Ectodermal cell (in vitro differentiated cells): ENCODE data around the gene C19orf85.
A peak's percentile ranks its signal among the peaks of the same experiment; 100 is the strongest.

Source experiments
- H3K27ac ChIP-seq: 2 replicates; pipeline ENCODE4 v1.7.0; 2013; ENCODE audit warnings: mild to moderate bottlenecking, low read depth, low read length; ENCODE audit not compliant: insufficient read depth, poor library complexity, severe bottlenecking
- H3K27me3 ChIP-seq: 2 replicates; pipeline ENCODE4 v1.7.0; 2013; ENCODE audit warnings: mild to moderate bottlenecking, low read length; ENCODE audit not compliant: insufficient read depth, control insufficient read depth, poor library complexity, severe bottlenecking
- H3K36me3 ChIP-seq: one replicate; pipeline ENCODE4 v1.7.0; 2013; ENCODE audit warnings: low read length; ENCODE audit not compliant: control insufficient read depth, insufficient read depth
- H3K4me1 ChIP-seq: one replicate; pipeline ENCODE4 v1.7.0; 2013; ENCODE audit warnings: low read length; ENCODE audit not compliant: control insufficient read depth, insufficient read depth
- H3K4me3 ChIP-seq: 2 replicates; pipeline ENCODE4 v1.7.0; 2013; ENCODE audit warnings: low read depth, low read length, control low read depth; ENCODE audit not compliant: insufficient read depth
- H3K9me3 ChIP-seq: 2 replicates; pipeline ENCODE4 v1.7.0; 2013; ENCODE audit warnings: mild to moderate bottlenecking, low read length, moderate library complexity; ENCODE audit not compliant: control insufficient read depth
- whole genome bisulfite sequencing, 2 experiments: methylation state at CpG; one replicate each; pipeline ENCODE4 v1.1.7; 2013; ENCODE audit warnings: missing lambda C conversion rate in 2 of 2; 5-methylcytosine and 5-hydroxymethylcytosine counted together

C19orf85 gene

GRCh38 chr19:55489711-55490477 is 25.3 kb upstream of the C19orf85 start:
- Histone ChIP-seq H3K27me3 (no peaks in the 10 kb centered on the region), H3K4me1 (peaks cover 35% of the 10 kb centered on the region), H3K36me3 (no peaks in the 10 kb centered on the region), H3K9me3 (no peaks in the 10 kb centered on the region), H3K27ac (no peak overlapping the region), H3K4me3 (no peak overlapping the region)
- 70 to 74% methylated on average over 17 to 21 of the region's 21 CpGs for WGBS, 2 experiments

DNA sequence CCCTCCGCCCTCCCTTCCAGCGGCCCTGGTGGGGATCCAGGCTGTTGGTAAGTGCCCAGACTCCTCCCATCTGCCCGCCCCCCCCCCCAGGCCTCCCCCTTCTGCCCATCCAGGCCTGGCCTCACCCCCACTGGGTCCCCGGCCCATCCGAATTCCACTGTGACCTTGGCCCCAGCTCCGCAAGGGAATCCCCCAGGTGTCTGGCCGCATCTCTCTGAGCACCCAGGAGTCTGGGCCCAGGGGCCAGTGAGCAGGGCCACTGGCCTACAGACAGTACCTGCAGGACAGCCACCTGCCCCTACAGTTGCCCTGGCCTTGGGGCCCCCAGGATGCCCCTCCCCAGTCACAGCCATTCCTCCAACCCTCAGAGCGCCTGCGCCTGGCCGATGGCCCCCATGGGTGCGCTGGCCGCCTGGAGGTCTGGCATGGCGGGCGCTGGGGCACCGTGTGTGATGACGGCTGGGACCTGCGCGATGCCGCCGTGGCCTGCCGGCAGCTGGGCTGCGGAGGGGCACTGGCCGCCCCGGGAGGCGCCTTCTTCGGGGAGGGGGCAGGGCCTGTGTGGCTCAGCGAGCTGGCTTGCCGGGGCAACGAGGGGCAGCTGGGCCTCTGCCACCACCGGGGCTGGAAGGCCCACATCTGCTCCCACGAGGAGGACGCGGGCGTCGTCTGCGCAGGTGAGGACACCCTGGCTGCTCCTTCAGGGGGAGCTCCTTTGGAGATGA is 24.6 kb upstream of the C19orf85 start:
- WGBS, 2 experiments = 60 to 63% methylated on average over 35 of the region's 36 CpGs
- Histone ChIP-seq H3K36me3 (no peaks in the 10 kb centered on the region), H3K9me3 (no peaks in the 10 kb centered on the region), H3K27me3 (no peaks in the 10 kb centered on the region), H3K4me3 (no peak overlapping the region), H3K4me1 (peaks cover 35% of the 10 kb centered on the region), H3K27ac (no peak overlapping the region)

GRCh38 chr19:55487924-55488687 is 23.6 kb upstream of the C19orf85 start, which contains the start of gene SSC5D:
Gene SSC5D (plus strand): TSS chr19:55488436. CDS start chr19:55488590, 154 bp downstream.
- 2 to 5% methylated on average over 14 to 16 of the region's 21 CpGs for WGBS, 2 experiments
- Histone ChIP-seq H3K4me1 (peaks cover 35% of the 10 kb centered on the region), H3K4me3 (peak within 1 kb of the TSS; percentile 0), H3K36me3 (peaks cover under 1% of the 10 kb centered on the region), H3K27me3 (no peaks in the 10 kb centered on the region), H3K9me3 (no peaks in the 10 kb centered on the region), H3K27ac (peak within 1 kb of the TSS; percentile 40)

DNA sequence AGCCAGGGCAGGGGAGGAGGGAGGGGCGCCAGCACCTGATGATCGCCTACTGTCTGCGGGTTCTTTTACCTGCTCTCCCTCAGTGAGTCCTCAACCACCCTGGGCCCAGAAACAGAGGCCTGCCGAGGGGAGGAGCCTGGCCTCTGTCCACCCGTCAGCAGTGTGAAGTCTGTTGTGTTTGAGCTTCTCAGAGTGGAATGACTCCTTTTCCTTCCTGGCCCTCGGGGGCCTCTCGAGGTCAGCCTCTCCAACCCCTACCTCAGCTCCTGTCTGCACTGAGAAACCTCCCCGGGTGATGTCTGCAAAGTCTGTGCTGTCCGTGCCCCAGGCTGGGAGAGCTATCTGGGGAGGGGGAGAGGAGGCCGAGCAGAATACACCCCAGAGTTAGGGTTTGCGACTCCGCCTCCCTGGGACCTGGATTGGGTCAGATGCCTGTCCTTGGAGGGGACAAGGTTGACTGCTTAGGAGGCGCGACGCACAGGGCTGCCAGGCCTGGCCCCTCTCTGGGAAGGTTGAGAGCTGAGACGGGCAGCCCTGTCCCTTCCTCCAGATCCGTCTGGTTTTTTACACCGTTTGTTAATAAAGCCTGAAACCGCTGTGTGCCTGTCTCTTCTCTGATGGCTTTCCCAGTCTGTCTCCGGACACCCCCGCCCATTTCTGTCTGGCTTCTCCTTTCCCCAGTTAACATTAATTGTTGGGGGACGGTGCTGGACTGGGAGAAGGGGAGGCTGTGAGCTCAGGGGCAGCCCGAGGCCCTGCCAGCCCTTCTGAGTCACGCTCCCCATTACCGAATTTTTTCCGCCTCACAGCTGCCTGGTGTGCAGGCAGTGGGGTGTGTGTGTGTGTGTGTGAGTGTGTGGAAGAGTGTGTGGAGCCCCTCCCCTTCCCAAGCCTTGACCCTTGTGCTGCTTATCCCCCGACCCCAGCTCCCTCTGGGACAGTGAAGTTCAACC is 22.7 kb upstream of the C19orf85 start:
- Histone ChIP-seq H3K27ac (peak overlapping the region; percentile 40), H3K36me3 (peaks cover 6% of the 10 kb centered on the region), H3K27me3 (no peaks in the 10 kb centered on the region), H3K4me1 (peaks cover 35% of the 10 kb centered on the region), H3K4me3 (peak overlapping the region; percentile 0), H3K9me3 (no peaks in the 10 kb centered on the region)
- 40 to 46% methylated on average over 27 of the region's 27 CpGs for WGBS, 2 experiments

GRCh38 chr19:55486043-55486970 is 21.8 kb upstream of the C19orf85 start:
- Histone ChIP-seq H3K4me1 (peaks cover 35% of the 10 kb centered on the region), H3K27ac (no peak overlapping the region), H3K36me3 (peaks cover 6% of the 10 kb centered on the region), H3K9me3 (no peaks in the 10 kb centered on the region), H3K4me3 (no peak overlapping the region), H3K27me3 (no peaks in the 10 kb centered on the region)
- WGBS, 2 experiments = 85% methylated on average over 53 of the region's 53 CpGs

- 10 to 11% methylated on average over 18 of the region's 18 CpGs for WGBS, 2 experiments
- Histone ChIP-seq H3K36me3 (peaks cover 6% of the 10 kb centered on the region), H3K4me3 (peak overlapping the region; percentile 81), H3K9me3 (no peaks in the 10 kb centered on the region), H3K27me3 (no peaks in the 10 kb centered on the region), H3K27ac (peak overlapping the region; percentile 50), H3K4me1 (peaks cover 35% of the 10 kb centered on the region)
Observed at GRCh38 chr19:55485439-55486011, 21.0 kb upstream of the C19orf85 start.

- peaks cover 35% of the 10 kb centered on the region for H3K4me1 ChIP-seq
- 2% methylated on average over 78 of the region's 78 CpGs for WGBS, 2 experiments
- peak within 1 kb of the TSS; percentile 81 for H3K4me3 ChIP-seq
- peaks cover 6% of the 10 kb centered on the region for H3K36me3 ChIP-seq
- H3K9me3 ChIP-seq = no peaks in the 10 kb centered on the region
- no peaks in the 10 kb centered on the region for H3K27me3 ChIP-seq
- H3K27ac ChIP-seq = peak within 1 kb of the TSS; percentile 77
Observed at GRCh38 chr19:55484593-55485438, 20.3 kb upstream of the C19orf85 start, which contains the start of gene NAT14. Gene NAT14 (plus strand): TSS chr19:55485188. CDS start chr19:55485709, 521 bp downstream.
